ENCODE measurements around the gene MRM3. TPM values are rescaled to one million over a fixed set of nuclear protein-coding genes. Genes with fewer than 3 reads are reported as not detected.

The MRM3 gene
- polyA plus RNA-seq, 1 donor from 2014 or later: 20.0 TPM

GRCh38 chr17:823501-823902 lies 41.3 kb downstream of the MRM3 start:
- no peaks in the 10 kb centered on the region for H3K9me3 ChIP-seq (ENCODE audit: low read length)
- no peak for TF ChIP-seq REST (IDR thresholded peaks at IDR 0.05; ENCODE audit: borderline replicate concordance)
- TF ChIP-seq TAF1 (IDR thresholded peaks at IDR 0.05; ENCODE audit: low read depth): no peak
- TF ChIP-seq POLR2AphosphoS5 (IDR thresholded peaks at IDR 0.05): no peak
- no peak for TF ChIP-seq MXI1 (conservative IDR thresholded peaks at IDR 0.05; ENCODE audit: poor library complexity, severe bottlenecking)
- TF ChIP-seq EP300 (conservative IDR thresholded peaks at IDR 0.05; ENCODE audit: poor library complexity, severe bottlenecking): no peak
- no peak for TF ChIP-seq RAD21 (conservative IDR thresholded peaks at IDR 0.05)
- TF ChIP-seq SMC3 (conservative IDR thresholded peaks at IDR 0.05; ENCODE audit: poor library complexity): no peak
- no peaks in the 10 kb centered on the region for H3F3A ChIP-seq (ENCODE audit: insufficient read depth, low read length, poor library complexity, severe bottlenecking)
- H3K27me3 ChIP-seq (ENCODE audit: insufficient read depth, low read depth, low read length): no peaks in the 10 kb centered on the region
- H3K27ac ChIP-seq (ENCODE audit: low read length): no peak overlapping the region
- H3K36me3 ChIP-seq (ENCODE audit: insufficient read depth, low read length): no peaks in the 10 kb centered on the region
- H3K4me3 ChIP-seq (ENCODE audit: low read length): no peak overlapping the region
- no peaks in the 10 kb centered on the region for H4K20me1 ChIP-seq (ENCODE audit: insufficient read depth)
- no peaks in the 10 kb centered on the region for H3K9me2 ChIP-seq (ENCODE audit: insufficient read depth, low read length)
- no peak overlapping the region for H3K4me2 ChIP-seq (ENCODE audit: low read length)
- no peaks in the 10 kb centered on the region for H3K79me2 ChIP-seq (replicated peaks; ENCODE audit: insufficient read depth, low read length)
- H3K9ac ChIP-seq (ENCODE audit: low read length): no peak overlapping the region
- H2AFZ ChIP-seq (ENCODE audit: low read depth, low read length): no peak overlapping the region

- Histone ChIP-seq H3K9me2 (ENCODE audit: insufficient read depth, low read length) (no peaks in the 10 kb centered on the region), H3K9me3 (ENCODE audit: low read length) (no peaks in the 10 kb centered on the region), H3K36me3 (ENCODE audit: insufficient read depth, low read length) (no peaks in the 10 kb centered on the region), H3F3A (ENCODE audit: insufficient read depth, low read length, poor library complexity, severe bottlenecking) (no peaks in the 10 kb centered on the region), H4K20me1 (ENCODE audit: insufficient read depth) (no peaks in the 10 kb centered on the region), H3K9ac (ENCODE audit: low read length) (no peak overlapping the region), H3K27me3 (ENCODE audit: insufficient read depth, low read depth, low read length) (no peaks in the 10 kb centered on the region), H2AFZ (ENCODE audit: low read depth, low read length) (no peak overlapping the region), H3K27ac (ENCODE audit: low read length) (no peak overlapping the region), H3K4me2 (ENCODE audit: low read length) (no peak overlapping the region), H3K79me2 (replicated peaks; ENCODE audit: insufficient read depth, low read length) (no peaks in the 10 kb centered on the region), H3K4me3 (ENCODE audit: low read length) (no peak overlapping the region)
- TF ChIP-seq SMC3 (conservative IDR thresholded peaks at IDR 0.05; ENCODE audit: poor library complexity) (no peak), POLR2AphosphoS5 (IDR thresholded peaks at IDR 0.05) (no peak)
These were observed 42.2 kb downstream of the MRM3 start for GRCh38 chr17:824378-824777.

- no peaks in the 10 kb centered on the region for H3K79me2 ChIP-seq (replicated peaks; ENCODE audit: insufficient read depth, low read length)
- no peak overlapping the region for H3K4me2 ChIP-seq (ENCODE audit: low read length)
- H3K4me3 ChIP-seq (ENCODE audit: low read length): no peak overlapping the region
- H3F3A ChIP-seq (ENCODE audit: insufficient read depth, low read length, poor library complexity, severe bottlenecking): no peaks in the 10 kb centered on the region
- H3K36me3 ChIP-seq (ENCODE audit: insufficient read depth, low read length): no peaks in the 10 kb centered on the region
- H3K27ac ChIP-seq (ENCODE audit: low read length): no peak overlapping the region
- no peaks in the 10 kb centered on the region for H3K27me3 ChIP-seq (ENCODE audit: insufficient read depth, low read depth, low read length)
- no peak overlapping the region for H2AFZ ChIP-seq (ENCODE audit: low read depth, low read length)
- H3K9me2 ChIP-seq (ENCODE audit: insufficient read depth, low read length): no peaks in the 10 kb centered on the region
- no peaks in the 10 kb centered on the region for H3K9me3 ChIP-seq (ENCODE audit: low read length)
- no peaks in the 10 kb centered on the region for H4K20me1 ChIP-seq (ENCODE audit: insufficient read depth)
- no peak overlapping the region for H3K9ac ChIP-seq (ENCODE audit: low read length)
- TF ChIP-seq RAD21 (conservative IDR thresholded peaks at IDR 0.05) (no peak), SMC3 (conservative IDR thresholded peaks at IDR 0.05; ENCODE audit: poor library complexity) (no peak), REST (IDR thresholded peaks at IDR 0.05; ENCODE audit: borderline replicate concordance) (no peak), EP300 (conservative IDR thresholded peaks at IDR 0.05; ENCODE audit: poor library complexity, severe bottlenecking) (no peak), TAF1 (IDR thresholded peaks at IDR 0.05; ENCODE audit: low read depth) (no peak), POLR2AphosphoS5 (IDR thresholded peaks at IDR 0.05) (no peak), MXI1 (conservative IDR thresholded peaks at IDR 0.05; ENCODE audit: poor library complexity, severe bottlenecking) (no peak), CTCF (IDR thresholded peaks at IDR 0.05; ENCODE audit: poor library complexity, severe bottlenecking) (no peak), EZH2 (IDR thresholded peaks at IDR 0.05; ENCODE audit: borderline replicate concordance, insufficient read depth, low read length, poor library complexity, severe bottlenecking) (no peak)
These were observed 43.1 kb downstream of the MRM3 start for GRCh38 chr17:825216-825615.
